Measurements from ENCODE around the gene WWTR1. TPM values are rescaled to one million over a fixed set of nuclear protein-coding genes. Genes with fewer than 3 reads are reported as not detected.

The WWTR1 gene
- total and polyA plus RNA-seq, 4 donors, result 4.5 to 11.8 (median 9.0) TPM

- no peak for DNase-seq (ENCODE audit: low spot score)
- H3K9ac ChIP-seq (ENCODE audit: low read depth in 1 of 2, low read length in 2 of 2), result peak overlapping the region in 1 of 2 donors; percentile 29
- peak in 1 of 2 donors; percentile 46 for TF ChIP-seq GABPA (IDR thresholded peaks at IDR 0.05 in 1 of 2, conservative IDR thresholded peaks at IDR 0.05 in 1 of 2)
- TF ChIP-seq MAX (IDR thresholded peaks at IDR 0.05), result no peak
- H3K27me3 ChIP-seq (ENCODE audit: control insufficient read depth in 4 of 4, insufficient read depth in 4 of 4, low read length in 3 of 4), result no peaks in the 10 kb centered on the region
- no peak overlapping the region for H3K4me3 ChIP-seq (ENCODE audit: low read depth in 1 of 3, low read length in 3 of 3)
- WGBS, result 72% methylated on average over 4 of the region's 4 CpGs
- peaks cover 0 to 4% (median 0%) of the 10 kb centered on the region in 4 donors for H3K4me1 ChIP-seq (ENCODE audit: control insufficient read depth in 4 of 4, insufficient read depth in 4 of 4, low read length in 3 of 4)
- peak overlapping the region in 1 of 2 donors; percentile 72 for H3K27ac ChIP-seq (ENCODE audit: low read depth in 1 of 2, low read length in 2 of 2)
- H3K36me3 ChIP-seq (ENCODE audit: control insufficient read depth in 4 of 4, insufficient read depth in 3 of 4, low read depth in 1 of 4, low read length in 3 of 4), result no peaks in the 10 kb centered on the region
- H3K9me3 ChIP-seq (ENCODE audit: control insufficient read depth in 4 of 4, low read length in 3 of 4), result no peaks in the 10 kb centered on the region
Measured at GRCh38 chr3:149589332-149589731, 68.5 kb downstream of the WWTR1 start.

- Histone ChIP-seq H3K27ac (ENCODE audit: low read depth in 1 of 2, low read length in 2 of 2) (peak overlapping the region; percentile 21 to 72), H3K4me3 (ENCODE audit: low read depth in 1 of 3, low read length in 3 of 3) (no peak overlapping the region), H3K4me1 (ENCODE audit: control insufficient read depth in 4 of 4, insufficient read depth in 4 of 4, low read length in 3 of 4) (peaks cover 0 to 4% (median under 1%) of the 10 kb centered on the region in 4 donors), H3K9ac (ENCODE audit: low read depth in 1 of 2, low read length in 2 of 2) (no peak overlapping the region), H3K36me3 (ENCODE audit: control insufficient read depth in 4 of 4, insufficient read depth in 3 of 4, low read depth in 1 of 4, low read length in 3 of 4) (no peaks in the 10 kb centered on the region), H3K9me3 (ENCODE audit: control insufficient read depth in 4 of 4, low read length in 3 of 4) (no peaks in the 10 kb centered on the region), H3K27me3 (ENCODE audit: control insufficient read depth in 4 of 4, insufficient read depth in 4 of 4, low read length in 3 of 4) (no peaks in the 10 kb centered on the region)
- TF ChIP-seq JUND (IDR thresholded peaks at IDR 0.05) (no peak), RXRA (IDR thresholded peaks at IDR 0.05) (no peak), NR2F2 (IDR thresholded peaks at IDR 0.05) (no peak), FOXA1 (IDR thresholded peaks at IDR 0.05) (no peak), REST (IDR thresholded peaks at IDR 0.05) (no peak), ATF3 (IDR thresholded peaks at IDR 0.05) (no peak), HNF4A (conservative IDR thresholded peaks at IDR 0.05) (no peak), FOXA2 (IDR thresholded peaks at IDR 0.05) (no peak), HNF4G (IDR thresholded peaks at IDR 0.05) (no peak), GABPA (IDR thresholded peaks at IDR 0.05 in 1 of 2, conservative IDR thresholded peaks at IDR 0.05 in 1 of 2) (no peak), EGR1 (IDR thresholded peaks at IDR 0.05; ENCODE audit: low read depth in 2 of 2) (no peak)
- no peak for DNase-seq (ENCODE audit: low spot score)
- 70% methylated on average over 4 of the region's 4 CpGs for WGBS
Measured at GRCh38 chr3:149588909-149589308, 68.9 kb downstream of the WWTR1 start.

GRCh38 chr3:149587383-149587782 is 70.4 kb downstream of the WWTR1 start:
- H3K9ac ChIP-seq (ENCODE audit: low read depth in 1 of 2, low read length in 2 of 2), result no peak overlapping the region
- no peaks in the 10 kb centered on the region for H3K9me3 ChIP-seq (ENCODE audit: control insufficient read depth in 4 of 4, low read length in 3 of 4)
- H3K27me3 ChIP-seq (ENCODE audit: control insufficient read depth in 4 of 4, insufficient read depth in 4 of 4, low read length in 3 of 4), result no peaks in the 10 kb centered on the region
- no peaks in the 10 kb centered on the region for H3K36me3 ChIP-seq (ENCODE audit: control insufficient read depth in 4 of 4, insufficient read depth in 3 of 4, low read depth in 1 of 4, low read length in 3 of 4)
- DNase-seq (ENCODE audit: low spot score), result no peak
- WGBS, result 71% methylated on average over 5 of the region's 5 CpGs
- H3K4me3 ChIP-seq (ENCODE audit: low read depth in 1 of 3, low read length in 3 of 3), result no peak overlapping the region
- peaks cover 0 to 5% (median 4%) of the 10 kb centered on the region in 4 donors for H3K4me1 ChIP-seq (ENCODE audit: control insufficient read depth in 4 of 4, insufficient read depth in 4 of 4, low read length in 3 of 4)
- H3K27ac ChIP-seq (ENCODE audit: low read depth in 1 of 2, low read length in 2 of 2), result peak overlapping the region in 1 of 2 donors; percentile 19
- TF ChIP-seq CTCF (IDR thresholded peaks at IDR 0.05; ENCODE audit: low read depth, low read length, missing input control), result no peak
- no peak for TF ChIP-seq YY1 (IDR thresholded peaks at IDR 0.05)
- TF ChIP-seq RXRA (IDR thresholded peaks at IDR 0.05), result no peak
- no peak for TF ChIP-seq ZBTB33 (IDR thresholded peaks at IDR 0.05)
- TF ChIP-seq FOXA2 (IDR thresholded peaks at IDR 0.05), result no peak
- no peak for TF ChIP-seq HNF4G (IDR thresholded peaks at IDR 0.05)
- no peak for TF ChIP-seq NR2F2 (IDR thresholded peaks at IDR 0.05)
- no peak for TF ChIP-seq HNF4A (conservative IDR thresholded peaks at IDR 0.05)
- no peak for TF ChIP-seq GABPA (IDR thresholded peaks at IDR 0.05 in 1 of 2, conservative IDR thresholded peaks at IDR 0.05 in 1 of 2)
- no peak for TF ChIP-seq JUND (IDR thresholded peaks at IDR 0.05)
- no peak for TF ChIP-seq ATF3 (IDR thresholded peaks at IDR 0.05)

Measured in liver (tissue), 9 donors.